ENCODE measurements around the gene FAM222B.

Gene FAM222B

GRCh38 chr17:28763804-28764266 is 78.8 kb downstream of the FAM222B start:
- DNase-seq, result peak; percentile 71

- no peak for DNase-seq
Measured at GRCh38 chr17:28763137-28763799, 79.3 kb downstream of the FAM222B start.

GRCh38 chr17:28760601-28761562 is 81.7 kb downstream of the FAM222B start:
- no peak for DNase-seq

DNA sequence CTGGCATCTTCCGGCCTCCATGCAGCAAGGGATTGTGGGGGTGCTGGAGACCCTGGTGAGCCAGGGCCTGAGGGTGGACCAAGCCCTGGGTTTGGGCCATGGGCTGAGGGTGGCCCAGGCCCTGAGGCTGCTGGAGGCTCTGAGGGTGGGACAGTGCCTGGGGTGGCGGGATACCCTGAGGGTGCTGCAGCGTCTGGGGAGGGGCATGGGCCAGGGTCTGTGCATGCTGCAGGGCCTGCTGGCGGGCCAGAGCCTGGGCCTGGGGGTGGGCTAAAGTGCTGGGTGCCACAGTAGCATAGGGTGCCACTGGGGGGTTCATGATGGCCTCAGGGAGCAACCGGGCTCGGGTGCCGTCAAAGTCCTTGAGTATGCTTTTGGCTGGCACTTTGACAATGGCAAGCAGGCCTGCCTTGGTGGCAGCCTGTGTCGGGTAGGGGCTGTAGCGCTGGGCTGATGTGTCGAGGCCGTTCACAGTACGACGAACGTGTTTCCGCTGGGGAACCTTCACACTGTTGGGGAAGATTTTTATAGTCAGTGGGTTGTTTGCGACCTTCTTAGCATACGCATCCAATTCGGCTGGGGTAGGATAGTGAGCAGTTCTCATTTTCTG is 83.2 kb downstream of the FAM222B start:
- no peak for DNase-seq

- DNase-seq, result no peak
Measured at GRCh38 chr17:28758411-28759121, 84.0 kb downstream of the FAM222B start.

- DNase-seq, result no peak
Measured at GRCh38 chr17:28756049-28756804, 86.4 kb downstream of the FAM222B start.

DNA sequence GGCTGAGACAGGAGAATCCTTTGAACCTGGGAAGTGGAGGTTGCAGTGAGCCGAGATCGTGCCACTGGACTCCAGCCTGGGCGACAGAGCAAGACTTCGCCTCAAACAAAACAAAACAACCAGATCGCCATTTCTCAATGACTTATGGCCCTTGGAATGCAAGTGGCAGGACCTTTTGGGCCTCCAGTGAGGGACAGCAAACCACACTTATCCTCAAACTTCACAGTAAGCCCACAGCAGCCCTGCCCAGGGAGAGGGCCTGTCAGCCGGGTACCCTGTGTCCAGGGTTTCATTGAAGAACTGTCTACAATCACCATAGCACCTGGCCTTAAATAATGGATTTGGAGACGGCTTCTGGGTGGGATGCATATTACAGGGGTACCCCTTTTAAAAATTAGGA is 87.1 kb downstream of the FAM222B start:
- DNase-seq, result no peak

DNA sequence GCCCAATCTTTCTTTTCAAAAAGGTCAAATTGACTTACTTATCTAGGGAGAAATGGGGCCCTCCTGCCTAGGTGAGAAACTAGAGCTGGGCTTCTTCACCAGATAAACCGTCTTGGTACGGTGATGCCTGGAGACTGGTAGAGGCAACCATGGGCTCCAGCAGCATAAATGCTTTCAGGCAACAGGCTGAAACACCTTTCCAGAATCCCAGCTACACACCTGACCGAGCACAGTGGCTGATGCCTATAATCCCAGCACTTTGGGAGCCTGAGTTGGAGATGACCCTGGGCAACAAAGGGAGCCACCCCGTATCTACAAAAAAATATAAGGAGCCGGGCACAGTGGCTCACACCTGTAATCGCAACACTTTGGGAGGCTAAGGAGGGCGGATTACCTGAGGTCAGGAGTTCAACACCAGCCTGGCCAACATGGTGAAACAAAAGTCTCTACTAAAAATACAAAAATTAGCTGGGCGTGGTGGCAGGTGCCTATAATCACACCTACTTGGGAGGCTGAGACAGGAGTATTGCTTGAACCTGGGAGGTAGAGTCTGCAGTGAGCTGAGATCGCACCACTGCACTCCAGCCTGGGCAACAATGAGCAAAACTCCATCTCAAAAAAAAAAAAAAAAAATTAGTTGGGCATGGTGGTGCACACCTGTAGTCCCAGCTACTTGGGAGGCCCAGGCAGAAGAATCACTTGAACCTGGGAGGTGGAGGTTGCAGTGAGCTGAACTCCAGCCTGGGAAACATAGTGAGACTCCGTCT is 90.8 kb downstream of the FAM222B start:
- no peak for DNase-seq

DNA sequence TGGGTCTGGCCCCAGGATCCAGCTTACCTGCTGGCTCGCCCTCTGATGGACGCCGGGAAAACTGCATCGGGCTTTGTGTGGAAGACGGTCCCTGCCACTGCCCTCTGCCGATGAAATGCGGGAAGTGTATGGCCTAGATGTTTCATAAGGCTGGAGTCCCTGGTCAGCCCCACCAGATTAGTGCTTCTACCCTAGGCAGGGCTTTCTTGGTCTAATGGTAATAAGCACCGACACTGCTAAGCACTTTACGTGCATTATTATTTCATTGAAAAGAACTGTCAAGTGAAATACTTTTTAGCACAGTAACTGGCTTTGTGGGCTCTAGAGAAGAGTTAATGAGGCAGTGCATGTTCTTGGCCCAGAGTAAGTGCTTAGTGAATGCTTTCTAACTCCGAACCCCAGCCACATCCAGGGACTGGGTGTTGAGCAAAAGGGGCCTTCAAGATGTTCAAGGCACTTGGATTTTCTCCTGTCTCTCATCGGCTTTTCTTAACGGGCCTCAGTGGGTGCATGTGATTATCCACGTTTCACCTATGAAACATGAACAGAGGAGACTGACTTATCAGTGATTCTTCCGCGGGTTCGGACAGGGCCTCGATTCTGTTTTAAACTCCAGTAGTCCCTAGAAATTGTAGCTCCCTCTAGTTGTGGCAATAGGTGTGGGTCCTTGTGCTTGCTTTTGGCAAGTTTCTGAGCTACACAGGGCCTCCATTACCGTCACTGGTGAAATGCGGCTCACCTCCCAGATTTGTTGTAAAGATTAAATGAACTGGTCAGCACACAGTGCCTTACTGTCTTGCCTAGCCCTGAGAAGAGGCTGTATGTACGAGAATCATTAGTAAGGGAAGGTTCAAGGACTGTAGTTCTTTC is 92.2 kb downstream of the FAM222B start:
- peak; percentile 80 for DNase-seq

DNA sequence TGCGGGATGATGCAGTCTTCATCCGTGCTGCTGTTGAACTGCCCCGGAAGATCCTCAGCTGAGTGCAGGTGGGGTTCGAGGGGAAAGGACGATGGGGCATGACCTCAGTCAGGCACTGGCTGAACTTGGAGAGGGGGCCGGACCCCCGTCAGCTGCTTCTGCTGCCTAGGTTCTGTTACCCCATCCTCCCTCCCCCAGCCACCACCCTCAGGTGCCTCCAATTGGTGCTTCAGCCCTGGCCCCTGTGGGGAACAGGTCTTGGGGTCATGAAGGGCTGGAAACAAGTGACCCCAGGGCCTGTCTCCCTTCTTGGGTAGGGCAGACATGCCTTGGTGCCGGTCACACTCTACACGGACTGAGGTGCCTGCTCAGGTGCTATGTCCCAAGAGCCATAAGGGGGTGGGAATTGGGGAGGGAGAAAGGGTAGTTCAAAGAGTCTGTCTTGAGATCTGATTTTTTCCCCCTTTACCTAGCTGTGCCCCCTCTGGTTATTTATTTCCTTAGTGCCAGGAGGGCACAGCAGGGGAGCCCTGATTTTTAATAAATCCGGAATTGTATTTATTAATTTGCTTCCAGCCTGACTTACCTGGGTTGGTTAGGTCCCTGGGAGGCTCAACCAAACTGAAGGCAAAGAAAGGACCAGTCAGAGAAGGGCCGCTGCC is 92.9 kb downstream of the FAM222B start:
- DNase-seq, result no peak

GRCh38 chr17:28748852-28749515 is 93.6 kb downstream of the FAM222B start:
- no peak for DNase-seq

DNA sequence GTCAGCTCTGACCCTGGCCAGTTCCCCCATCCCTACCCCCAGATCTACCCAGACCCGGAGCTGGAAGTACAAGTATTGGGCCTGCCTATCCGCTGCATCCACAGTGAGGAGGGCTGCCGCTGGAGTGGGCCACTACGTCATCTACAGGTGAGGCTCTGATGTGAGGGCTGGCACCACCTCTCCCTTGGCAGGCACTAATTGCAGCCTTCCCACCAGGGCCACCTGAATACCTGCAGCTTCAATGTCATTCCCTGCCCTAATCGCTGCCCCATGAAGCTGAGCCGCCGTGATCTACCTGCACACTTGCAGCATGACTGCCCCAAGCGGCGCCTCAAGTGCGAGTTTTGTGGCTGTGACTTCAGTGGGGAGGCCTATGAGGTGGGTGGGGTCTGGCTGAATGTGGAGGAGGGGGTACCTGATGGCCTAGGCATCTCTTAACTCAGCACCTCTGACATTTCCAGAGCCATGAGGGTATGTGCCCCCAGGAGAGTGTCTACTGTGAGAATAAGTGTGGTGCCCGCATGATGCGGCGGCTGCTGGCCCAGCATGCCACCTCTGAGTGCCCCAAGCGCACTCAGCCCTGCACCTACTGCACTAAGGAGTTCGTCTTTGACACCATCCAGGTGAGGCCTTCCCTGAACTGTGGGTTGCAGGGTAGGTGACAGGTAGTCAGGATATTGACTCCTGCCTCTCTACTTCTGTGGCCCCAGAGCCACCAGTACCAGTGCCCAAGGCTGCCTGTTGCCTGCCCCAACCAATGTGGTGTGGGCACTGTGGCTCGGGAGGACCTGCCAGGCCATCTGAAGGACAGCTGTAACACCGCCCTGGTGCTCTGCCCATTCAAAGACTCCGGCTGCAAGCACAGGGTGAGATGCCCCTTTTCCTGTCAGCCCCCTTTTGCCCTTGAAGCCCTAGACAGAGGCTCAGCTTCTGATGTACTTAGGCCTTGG is 94.5 kb downstream of the FAM222B start:
- no peak for DNase-seq

GRCh38 chr17:28747051-28747691 is 95.4 kb downstream of the FAM222B start:
- DNase-seq, result no peak

DNA sequence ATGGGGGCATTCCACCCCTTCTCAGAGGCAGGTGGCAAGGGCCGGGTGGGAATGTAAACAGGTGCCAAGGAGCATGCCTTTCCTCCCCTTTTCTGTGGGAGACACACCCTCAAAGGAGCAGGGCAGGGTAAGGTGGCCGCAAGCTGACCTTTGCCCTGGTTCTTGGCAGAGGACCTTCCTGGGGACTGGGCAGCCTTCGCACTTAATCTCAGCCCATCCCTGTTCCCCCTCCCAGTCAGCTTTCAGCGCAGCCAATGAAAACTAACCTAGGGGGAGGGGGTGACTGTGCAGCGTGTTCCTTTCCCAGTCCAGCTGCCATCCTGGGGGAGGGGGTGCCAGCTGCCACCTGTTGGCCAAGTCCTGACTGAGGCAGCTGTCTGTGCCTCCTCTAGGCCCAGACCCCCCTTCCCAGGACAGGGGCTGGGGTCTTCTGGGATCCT is 96.0 kb downstream of the FAM222B start:
- DNase-seq, result no peak

- DNase-seq, result no peak
Measured at GRCh38 chr17:28745786-28746411, 96.7 kb downstream of the FAM222B start.

DNA sequence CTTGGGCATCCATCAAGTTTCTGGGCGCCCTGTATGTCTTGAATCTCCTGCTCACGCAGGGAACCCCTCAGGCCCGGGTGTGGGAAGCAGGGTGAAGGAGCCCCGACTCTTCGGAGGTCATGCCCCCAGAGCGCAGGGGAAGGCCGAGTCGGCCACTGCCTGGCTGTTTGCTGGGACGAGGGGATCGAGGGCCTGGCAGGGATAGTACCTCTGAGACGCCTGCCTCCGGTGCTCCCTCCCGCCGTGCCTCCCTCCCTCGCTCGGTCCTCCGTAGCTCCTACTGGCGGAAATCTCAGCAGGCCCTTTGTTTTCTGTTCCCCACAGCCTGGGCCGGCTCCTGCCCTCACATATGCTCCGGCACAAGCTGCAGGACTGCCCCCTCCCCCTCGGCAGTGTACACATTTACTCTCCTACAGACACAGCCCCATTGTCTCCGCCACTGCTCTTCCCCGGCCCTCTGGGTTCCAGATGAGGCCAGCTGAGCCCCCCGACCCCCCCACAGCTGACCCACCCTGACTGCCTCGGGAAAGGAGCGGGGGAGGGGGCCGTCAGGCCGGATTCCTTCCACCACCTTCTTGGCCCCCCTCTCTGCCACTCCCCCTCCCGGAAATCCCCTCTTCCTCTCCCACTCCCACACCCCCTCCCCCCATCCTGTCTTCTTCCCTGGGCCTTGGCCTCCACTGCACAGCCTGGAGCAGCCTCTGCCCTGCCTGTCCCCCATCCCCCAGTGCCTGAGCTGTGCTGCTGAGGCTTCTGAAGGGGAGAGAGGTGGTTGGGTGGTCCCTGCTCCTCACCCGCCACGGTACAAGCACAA is 97.4 kb downstream of the FAM222B start:
- DNase-seq, result no peak
